Liver (tissue), 3 donors: ENCODE measurements around the gene ZNF689.

Experiments used
- ATF3 ChIP-seq: IDR thresholded peaks from 2 replicates; pipeline ENCODE4 v1.6.1; 2016; ENCODE audit warnings: antibody characterized with exemption
- EGR1 ChIP-seq, 2 donors: IDR thresholded peaks; 2 replicates each; pipeline ENCODE4 v1.6.1; 2016 to 2018; ENCODE audit warnings: antibody characterized with exemption in 2 of 2, low read depth in 2 of 2
- HNF4A ChIP-seq, 2 donors: conservative IDR thresholded peaks; 2 replicates each; pipeline ENCODE4 v1.6.1; 2016; ENCODE audit warnings: antibody characterized with exemption in 2 of 2, mild to moderate bottlenecking in 2 of 2
- JUND ChIP-seq, 2 donors: IDR thresholded peaks; 2 replicates each; pipeline ENCODE4 v1.6.1; 2016; ENCODE audit warnings: antibody characterized with exemption in 2 of 2
- MAX ChIP-seq: IDR thresholded peaks from 2 replicates; pipeline ENCODE4 v1.6.1; 2016; ENCODE audit warnings: antibody characterized with exemption
- RAD21 ChIP-seq, 2 donors: IDR thresholded peaks; 2 replicates each; pipeline ENCODE4 v1.6.1; 2016; ENCODE audit warnings: antibody characterized with exemption in 2 of 2, mild to moderate bottlenecking in 2 of 2
- REST ChIP-seq: IDR thresholded peaks from 2 replicates; pipeline ENCODE4 v1.6.1; 2016; ENCODE audit warnings: antibody characterized with exemption, mild to moderate bottlenecking
- RXRA ChIP-seq, 2 donors: IDR thresholded peaks; 2 replicates each; pipeline ENCODE4 v1.6.1; 2017 to 2018; ENCODE audit warnings: antibody characterized with exemption in 2 of 2, mild to moderate bottlenecking in 1 of 2
- SP1 ChIP-seq: IDR thresholded peaks from 2 replicates; pipeline ENCODE4 v1.6.1; 2018; ENCODE audit warnings: antibody characterized with exemption, mild to moderate bottlenecking
- TAF1 ChIP-seq: conservative IDR thresholded peaks from 2 replicates; pipeline ENCODE4 v1.6.1; 2016; ENCODE audit warnings: antibody characterized with exemption, mild to moderate bottlenecking
- TF ChIP-seq, protein P1 (sequence below): fragments of 150-350 bp; IDR thresholded peaks from 2 replicates; pipeline ENCODE4 v1.5.1; 2017; ENCODE audit warnings: improper control_type of control experiment, low read depth, low read length; ENCODE audit not compliant: missing input control
- TF ChIP-seq, protein P2 (sequence below): IDR thresholded peaks from 2 replicates; pipeline ENCODE4 v1.6.1; 2016; ENCODE audit warnings: antibody characterized with exemption
- donor health status: healthy.
- donor health status: healthy.

DNA sequence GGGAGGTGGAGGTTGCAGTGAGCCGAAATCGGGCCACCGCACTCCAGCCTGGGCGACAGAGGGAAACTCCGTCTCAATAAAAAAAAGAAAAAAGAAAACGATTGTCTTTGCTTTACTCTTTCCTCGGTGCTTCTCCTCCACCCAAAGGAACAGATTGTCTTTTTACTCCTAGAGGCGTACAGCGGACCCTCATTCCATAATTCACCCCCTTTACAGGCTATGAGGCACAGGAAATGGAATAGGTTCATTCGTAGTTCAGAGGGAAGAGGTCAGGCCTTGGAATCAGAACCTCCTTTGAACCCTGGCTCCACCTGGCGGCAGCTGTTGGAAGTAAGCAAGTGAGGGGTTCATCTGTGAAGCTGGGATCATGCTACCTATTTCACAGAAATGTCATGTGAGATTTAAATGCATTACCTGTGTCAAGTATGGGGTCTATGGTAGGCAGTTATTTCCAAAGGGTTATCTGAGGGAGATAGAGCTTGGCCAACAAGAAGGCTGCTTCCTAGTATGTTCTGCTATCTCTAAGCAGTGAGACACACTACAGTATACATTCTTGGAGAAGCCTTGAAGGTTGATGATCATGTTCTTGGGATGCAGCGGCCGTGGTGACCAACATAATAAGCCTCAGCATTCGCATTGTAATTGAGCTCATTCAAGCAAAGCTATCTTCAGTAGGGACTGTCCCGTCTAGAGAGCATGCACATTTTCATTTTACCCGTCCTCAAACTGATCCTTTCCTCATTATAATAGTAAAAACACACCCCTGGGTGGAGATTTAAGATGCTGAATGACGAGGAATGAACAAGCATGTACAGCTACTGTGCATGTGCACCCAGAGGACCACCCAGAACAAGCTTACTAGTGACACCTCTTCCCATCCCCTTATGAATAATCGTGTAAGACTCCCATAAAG lies 18.7 kb upstream of the ZNF689 start:
- TF ChIP-seq, protein P1, sequence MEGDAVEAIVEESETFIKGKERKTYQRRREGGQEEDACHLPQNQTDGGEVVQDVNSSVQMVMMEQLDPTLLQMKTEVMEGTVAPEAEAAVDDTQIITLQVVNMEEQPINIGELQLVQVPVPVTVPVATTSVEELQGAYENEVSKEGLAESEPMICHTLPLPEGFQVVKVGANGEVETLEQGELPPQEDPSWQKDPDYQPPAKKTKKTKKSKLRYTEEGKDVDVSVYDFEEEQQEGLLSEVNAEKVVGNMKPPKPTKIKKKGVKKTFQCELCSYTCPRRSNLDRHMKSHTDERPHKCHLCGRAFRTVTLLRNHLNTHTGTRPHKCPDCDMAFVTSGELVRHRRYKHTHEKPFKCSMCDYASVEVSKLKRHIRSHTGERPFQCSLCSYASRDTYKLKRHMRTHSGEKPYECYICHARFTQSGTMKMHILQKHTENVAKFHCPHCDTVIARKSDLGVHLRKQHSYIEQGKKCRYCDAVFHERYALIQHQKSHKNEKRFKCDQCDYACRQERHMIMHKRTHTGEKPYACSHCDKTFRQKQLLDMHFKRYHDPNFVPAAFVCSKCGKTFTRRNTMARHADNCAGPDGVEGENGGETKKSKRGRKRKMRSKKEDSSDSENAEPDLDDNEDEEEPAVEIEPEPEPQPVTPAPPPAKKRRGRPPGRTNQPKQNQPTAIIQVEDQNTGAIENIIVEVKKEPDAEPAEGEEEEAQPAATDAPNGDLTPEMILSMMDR = peak; percentile 87
- TF ChIP-seq JUND (IDR thresholded peaks at IDR 0.05) = no peak
- TF ChIP-seq, protein P2, sequence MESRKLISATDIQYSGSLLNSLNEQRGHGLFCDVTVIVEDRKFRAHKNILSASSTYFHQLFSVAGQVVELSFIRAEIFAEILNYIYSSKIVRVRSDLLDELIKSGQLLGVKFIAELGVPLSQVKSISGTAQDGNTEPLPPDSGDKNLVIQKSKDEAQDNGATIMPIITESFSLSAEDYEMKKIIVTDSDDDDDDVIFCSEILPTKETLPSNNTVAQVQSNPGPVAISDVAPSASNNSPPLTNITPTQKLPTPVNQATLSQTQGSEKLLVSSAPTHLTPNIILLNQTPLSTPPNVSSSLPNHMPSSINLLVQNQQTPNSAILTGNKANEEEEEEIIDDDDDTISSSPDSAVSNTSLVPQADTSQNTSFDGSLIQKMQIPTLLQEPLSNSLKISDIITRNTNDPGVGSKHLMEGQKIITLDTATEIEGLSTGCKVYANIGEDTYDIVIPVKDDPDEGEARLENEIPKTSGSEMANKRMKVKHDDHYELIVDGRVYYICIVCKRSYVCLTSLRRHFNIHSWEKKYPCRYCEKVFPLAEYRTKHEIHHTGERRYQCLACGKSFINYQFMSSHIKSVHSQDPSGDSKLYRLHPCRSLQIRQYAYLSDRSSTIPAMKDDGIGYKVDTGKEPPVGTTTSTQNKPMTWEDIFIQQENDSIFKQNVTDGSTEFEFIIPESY = no peak
- no peak for TF ChIP-seq TAF1
- peak; percentile 94 to 95 for TF ChIP-seq RAD21 (IDR thresholded peaks at IDR 0.05)
- peak; percentile 60 for TF ChIP-seq SP1
- TF ChIP-seq ATF3 = no peak
- no peak for TF ChIP-seq REST
- no peak for TF ChIP-seq MAX
- no peak for TF ChIP-seq EGR1 (IDR thresholded peaks at IDR 0.05; ENCODE audit: low read depth in 2 of 2)
- TF ChIP-seq HNF4A (conservative IDR thresholded peaks at IDR 0.05) = peak; percentile 13 to 58
- TF ChIP-seq RXRA (IDR thresholded peaks at IDR 0.05) = peak; percentile 93 to 98
